CD14-positive monocyte (primary cell): Measurements from ENCODE around the gene TMUB2. TPM values are rescaled to one million over a fixed set of nuclear protein-coding genes. Genes with fewer than 3 reads are reported as not detected.
"Not testable (repeated sequence)": the region's sequence is repeated elsewhere in the genome, so short reads cannot be mapped to it uniquely, and the experiment has no call there.

Source experiments
- DNase-seq, 3 donors: peaks; one replicate each; pipeline ENCODE4 v3.0.0-alpha.2; 2011 to 2022
- H2AFZ ChIP-seq: 2 replicates; pipeline ENCODE4 v1.6.0; 2012; ENCODE audit warnings: mild to moderate bottlenecking, low read depth, low read length, inconsistent platforms; ENCODE audit not compliant: insufficient read depth, poor library complexity, severe bottlenecking
- H3K27ac ChIP-seq, 2 donors: 1 replicate in 1 of 2; 2 replicates in 1 of 2; pipeline ENCODE4 v1.5.1; 2012 to 2013; ENCODE audit warnings: low read length in 2 of 2, control low read depth in 1 of 2, inconsistent platforms in 1 of 2, low read depth in 1 of 2, mild to moderate bottlenecking in 1 of 2
- H3K27me3 ChIP-seq, 2 donors: one replicate each; pipeline versions ENCODE4 v1.6.0 to v1.6.1; 2011 to 2013; ENCODE audit warnings: low read length in 2 of 2; ENCODE audit not compliant: control insufficient read depth in 2 of 2, insufficient read depth in 2 of 2
- H3K36me3 ChIP-seq, 2 donors: replicated peaks in 1 of 2; 1 replicate in 1 of 2; 2 replicates in 1 of 2; pipeline versions ENCODE4 v1.5.1 to v1.6.1; 2012 to 2013; ENCODE audit warnings: low read length in 2 of 2, control low read depth in 1 of 2, inconsistent platforms in 1 of 2, mild to moderate bottlenecking in 1 of 2; ENCODE audit not compliant: insufficient read depth in 2 of 2, control insufficient read depth in 1 of 2
- H3K4me1 ChIP-seq, 2 donors: 1 replicate in 1 of 2; 2 replicates in 1 of 2; pipeline versions ENCODE4 v1.5.1 to v1.6.1; 2012 to 2013; ENCODE audit warnings: low read length in 2 of 2, control low read depth in 1 of 2, inconsistent platforms in 1 of 2, mild to moderate bottlenecking in 1 of 2, moderate library complexity in 1 of 2; ENCODE audit not compliant: insufficient read depth in 2 of 2, control insufficient read depth in 1 of 2
- H3K4me2 ChIP-seq: replicated peaks from 2 replicates; pipeline ENCODE3; 2012; ENCODE audit warnings: low read length, moderate library complexity, mild to moderate bottlenecking; ENCODE audit not compliant: poor library complexity, severe bottlenecking; ENCODE audit errors: extremely low read depth
- H3K4me3 ChIP-seq, 3 experiments: fragments of 200-600 bp in 1 of 3; sonication (generic) in 1 of 3; replicated peaks in 1 of 3; 1 replicate in 2 of 3; 2 replicates in 1 of 3; pipeline ENCODE4 v1.5.1; 2011 to 2013; ENCODE audit warnings: low read length in 3 of 3, mild to moderate bottlenecking in 3 of 3, control low read depth in 2 of 3, low read depth in 2 of 3, inconsistent platforms in 1 of 3, moderate library complexity in 1 of 3
- H3K79me2 ChIP-seq: 2 replicates; pipeline ENCODE4 v1.6.0; 2012; ENCODE audit warnings: mild to moderate bottlenecking, control low read depth, inconsistent platforms, low read length, moderate library complexity; ENCODE audit not compliant: insufficient read depth
- H3K9ac ChIP-seq: 2 replicates; pipeline ENCODE4 v1.6.0; 2017; ENCODE audit warnings: low read length, mild to moderate bottlenecking; ENCODE audit not compliant: insufficient read depth, poor library complexity, severe bottlenecking
- H3K9me3 ChIP-seq, 2 donors: replicated peaks in 1 of 2; 1 replicate in 1 of 2; 2 replicates in 1 of 2; pipeline versions ENCODE4 v1.5.1 to v1.6.1; 2012 to 2013; ENCODE audit warnings: low read length in 2 of 2, control low read depth in 1 of 2; ENCODE audit not compliant: control insufficient read depth in 1 of 2, insufficient read depth in 1 of 2
- H4K20me1 ChIP-seq: 2 replicates; pipeline ENCODE4 v1.6.0; 2012; ENCODE audit warnings: mild to moderate bottlenecking, low read length, control low read depth, moderate library complexity; ENCODE audit not compliant: insufficient read depth
- H3K27ac Mint-ChIP-seq, 7 donors: one replicate each; pipeline ENCODE4 v1.8.0; 2020; ENCODE audit warnings: mild to moderate bottlenecking in 7 of 7, mixed read lengths in 7 of 7, moderate library complexity in 6 of 7, inconsistent platforms in 2 of 7
- H3K27me3 Mint-ChIP-seq, 3 donors: one replicate each; pipeline ENCODE4 v1.8.0; 2021 to 2022; ENCODE audit warnings: low read depth in 3 of 3, mild to moderate bottlenecking in 3 of 3, mixed read lengths in 3 of 3, moderate library complexity in 3 of 3, inconsistent platforms in 1 of 3
- H3K36me3 Mint-ChIP-seq, 2 donors: one replicate each; pipeline ENCODE4 v1.8.0; 2020; ENCODE audit warnings: mixed read lengths in 2 of 2, inconsistent platforms in 1 of 2, mild to moderate bottlenecking in 1 of 2
- H3K4me1 Mint-ChIP-seq: one replicate; pipeline ENCODE4 v1.8.0; 2020; ENCODE audit warnings: mild to moderate bottlenecking, mixed read lengths
- H3K4me3 Mint-ChIP-seq, 2 donors: one replicate each; pipeline ENCODE4 v1.8.0; 2020; ENCODE audit warnings: mild to moderate bottlenecking in 2 of 2, mixed read lengths in 2 of 2, moderate library complexity in 1 of 2
- H3K9me3 Mint-ChIP-seq, 7 donors: one replicate each; pipeline ENCODE4 v1.8.0; 2020 to 2022; ENCODE audit warnings: mixed read lengths in 7 of 7, mild to moderate bottlenecking in 6 of 7, moderate library complexity in 6 of 7, inconsistent platforms in 2 of 7
- WGBS: methylation state at CpG from one replicate; pipeline ENCODE4 v1.1.5; 2013; ENCODE audit warnings: missing lambda C conversion rate; ENCODE audit not compliant: insufficient coverage; 5-methylcytosine and 5-hydroxymethylcytosine counted together
- intact Hi-C, 2 donors: fragments of 100-400 bp; cut with micrococcal nuclease; formaldehyde crosslinking; loops; one replicate each; pipeline versions ENCODE4 v1.15.0 to v1.15.1; 2023
- polyA minus RNA-seq: library from RNA; depleted of rRNA, polyadenylated mRNA; stranded (reverse); fragments of >200 nt; gene quantifications from 2 replicates; pipeline ENCODE4 v1.2.3, GENCODE V29; 2012
- polyA plus RNA-seq, 3 donors: library from polyadenylated mRNA; depleted of rRNA in 1 of 3; unstranded in 2 of 3; stranded (reverse) in 1 of 3; fragments of 300-500 nt in 2 of 3; fragments of >200 nt in 1 of 3; fragmentation: Illumina TruSeq in 2 of 3; gene quantifications; 1 replicate in 2 of 3; 2 replicates in 1 of 3; pipeline ENCODE4 v1.2.3, GENCODE V29; 2012 to 2021
- total RNA-seq, 12 experiments: library from RNA in 1 of 12; stranded (reverse) in 1 of 12; fragments of 120-200 nt in 1 of 12; gene quantifications; one replicate each; pipeline ENCODE4 v1.2.4 and lab custom pipeline; 2013 to 2026; ENCODE audit warnings: mixed read lengths in 6 of 12, inconsistent platforms in 1 of 12
- TF ChIP-seq, protein P1 (sequence below): fragments of 200-600 bp; IDR thresholded peaks from one replicate; pipeline ENCODE4 v1.8.0; 2022; ENCODE audit warnings: antibody characterized with exemption, mild to moderate bottlenecking

TMUB2 gene
- 58.9 TPM for total RNA-seq (2013)
- polyA plus RNA-seq, result 100 to 1,000 TPM in 1 of 3 donors, 10 to 100 TPM in 2; 41.3 to 118 (median 41.7) TPM
- polyA minus RNA-seq, result 33.7 and 42.4 TPM in 2 replicates
- 15.8 to 52.9 (median 36.2) reads per million in 11 experiments for total RNA-seq (lab: John Stamatoyannopoulos, UW)

DNA sequence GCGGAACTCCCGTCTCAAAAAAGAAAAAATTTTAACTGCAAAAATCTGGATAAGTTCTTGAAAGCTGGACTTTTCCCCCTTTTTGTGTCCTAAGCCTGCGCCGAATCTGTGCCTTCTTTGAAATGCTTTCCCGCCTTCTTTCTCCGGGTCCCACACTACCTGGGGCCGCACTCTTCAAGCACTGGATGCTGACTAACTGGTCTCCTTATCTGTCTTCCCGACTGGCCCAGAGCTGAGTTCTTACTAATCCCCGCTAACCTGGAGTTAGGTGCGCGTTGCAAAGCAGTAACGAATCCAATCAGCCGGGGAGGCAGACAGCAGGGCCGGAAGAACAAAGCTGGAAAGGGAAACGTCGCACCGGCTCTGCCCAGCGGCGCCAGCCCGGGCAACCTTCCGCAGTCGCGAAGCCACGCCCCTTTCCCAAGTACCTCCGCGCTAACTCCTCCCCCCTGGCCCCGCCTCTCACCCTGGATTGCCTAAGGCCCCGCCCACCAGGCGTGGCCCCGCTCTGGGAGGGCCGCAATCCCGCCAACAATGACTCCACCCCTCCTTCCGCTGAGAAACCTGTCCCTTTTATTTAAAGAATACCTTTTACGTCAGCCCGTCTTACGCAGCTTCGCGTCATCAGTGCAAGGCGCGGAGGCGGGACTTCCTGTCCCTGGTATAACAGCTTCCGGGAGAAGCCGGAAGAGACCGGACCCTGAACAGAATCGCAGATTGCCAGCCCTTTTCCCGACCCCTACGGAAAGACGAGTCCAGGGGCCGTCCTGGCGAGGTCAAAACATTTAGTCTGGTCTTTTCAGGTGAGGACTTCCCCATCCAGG is at the start of gene TMUB2:
Gene TMUB2, plus strand, starts transcription at position 666 of the 824 bp plus-strand sequence. CDS start 737 bp downstream, outside the sequence.
- H3K36me3 Mint-ChIP-seq, result peaks cover 34 to 55% of the 10 kb centered on the region in 2 donors
- H3K4me3 Mint-ChIP-seq, result peak within 1 kb of the TSS; percentile 97 to 99
- peak within 1 kb of the TSS; percentile 96 to 100 (median 99) for H3K27ac Mint-ChIP-seq
- peaks cover 33 to 39% of the 10 kb centered on the region in 2 donors for H3K4me1 ChIP-seq
- H3K27ac ChIP-seq, result peak within 1 kb of the TSS; percentile 92 to 98
- DNase-seq, result peak; percentile 99
- WGBS, result 0% methylated on average over 50 of the region's 50 CpGs
- peaks cover 56% of the 10 kb centered on the region for H4K20me1 ChIP-seq
- intact Hi-C loops, result loop anchor here (1.0 to 10.0 kb wide), 5 partner anchors 14 to 316 kb away; partner anchors contain the start of genes HROB (in 2 of the 2), GPATCH8 (in 1 of the 2), LSM12 (in 1 of the 2) and TMEM101 (in 1 of the 2)
- H3K36me3 ChIP-seq, result peaks cover 35 to 41% of the 10 kb centered on the region in 2 donors
- H3K27me3 ChIP-seq, result no peaks in the 10 kb centered on the region
- peaks cover 36% of the 10 kb centered on the region for H3K4me1 Mint-ChIP-seq
- peaks cover 77% of the 10 kb centered on the region for H3K79me2 ChIP-seq
- H2AFZ ChIP-seq, result peak within 1 kb of the TSS; percentile 97
- peak within 1 kb of the TSS; percentile 97 for H3K4me2 ChIP-seq
- TF ChIP-seq, protein P1, sequence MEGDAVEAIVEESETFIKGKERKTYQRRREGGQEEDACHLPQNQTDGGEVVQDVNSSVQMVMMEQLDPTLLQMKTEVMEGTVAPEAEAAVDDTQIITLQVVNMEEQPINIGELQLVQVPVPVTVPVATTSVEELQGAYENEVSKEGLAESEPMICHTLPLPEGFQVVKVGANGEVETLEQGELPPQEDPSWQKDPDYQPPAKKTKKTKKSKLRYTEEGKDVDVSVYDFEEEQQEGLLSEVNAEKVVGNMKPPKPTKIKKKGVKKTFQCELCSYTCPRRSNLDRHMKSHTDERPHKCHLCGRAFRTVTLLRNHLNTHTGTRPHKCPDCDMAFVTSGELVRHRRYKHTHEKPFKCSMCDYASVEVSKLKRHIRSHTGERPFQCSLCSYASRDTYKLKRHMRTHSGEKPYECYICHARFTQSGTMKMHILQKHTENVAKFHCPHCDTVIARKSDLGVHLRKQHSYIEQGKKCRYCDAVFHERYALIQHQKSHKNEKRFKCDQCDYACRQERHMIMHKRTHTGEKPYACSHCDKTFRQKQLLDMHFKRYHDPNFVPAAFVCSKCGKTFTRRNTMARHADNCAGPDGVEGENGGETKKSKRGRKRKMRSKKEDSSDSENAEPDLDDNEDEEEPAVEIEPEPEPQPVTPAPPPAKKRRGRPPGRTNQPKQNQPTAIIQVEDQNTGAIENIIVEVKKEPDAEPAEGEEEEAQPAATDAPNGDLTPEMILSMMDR, result no peak
- no peaks in the 10 kb centered on the region for H3K9me3 Mint-ChIP-seq
- no peaks in the 10 kb centered on the region for H3K27me3 Mint-ChIP-seq
- H3K9me3 ChIP-seq, result no peaks in the 10 kb centered on the region
- peak within 1 kb of the TSS; percentile 75 to 94 (median 90) for H3K4me3 ChIP-seq
- H3K9ac ChIP-seq, result peak within 1 kb of the TSS; percentile 86

DNA sequence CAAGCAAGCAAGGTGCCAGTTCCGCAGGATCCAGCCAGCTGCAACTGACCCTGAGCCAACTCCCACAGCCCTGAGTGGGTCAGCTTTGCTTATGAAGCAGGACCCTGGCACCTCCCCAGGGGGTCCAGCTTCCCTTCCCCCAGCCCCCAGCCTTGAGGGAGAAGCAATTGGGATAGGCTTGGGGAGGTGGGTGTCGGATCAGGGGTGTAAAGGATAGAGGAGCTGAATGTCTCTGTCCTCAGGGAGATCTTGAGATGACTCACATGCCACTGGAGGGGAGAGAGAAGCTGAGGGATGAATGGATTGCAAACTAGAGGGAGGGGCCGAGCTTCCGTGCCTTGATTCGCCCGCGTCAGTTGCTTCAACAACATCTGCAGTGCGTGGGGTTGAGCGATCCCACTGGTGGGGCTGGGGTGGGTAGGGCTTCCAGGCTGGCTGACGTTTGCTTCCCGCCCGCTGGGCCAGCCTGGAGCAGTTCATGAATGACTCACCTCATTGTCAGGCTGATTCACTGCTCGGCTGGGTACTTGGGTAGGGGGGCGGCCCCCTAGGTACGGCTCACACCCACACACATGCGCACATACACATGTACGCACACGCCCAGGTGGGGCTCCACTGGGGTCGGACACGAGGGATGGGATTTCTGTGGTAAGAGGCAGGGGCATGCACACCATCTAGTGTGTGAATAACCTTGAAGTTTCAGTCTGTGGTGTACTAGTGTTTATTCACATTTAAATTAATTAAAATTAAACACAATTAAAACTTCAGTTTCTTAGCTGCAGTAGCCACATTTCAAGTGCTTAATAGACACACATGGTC is 48.7 kb upstream of the TMUB2 start:
- DNase-seq, result peak; percentile 76 to 93 (median 76)
- no peaks in the 10 kb centered on the region for H4K20me1 ChIP-seq
- intact Hi-C loops, result loop anchor here in 1 of 2 donors (2.0 kb wide), 1 partner anchor 15 kb away; the partner anchor contains the start of gene HDAC5
- no peak overlapping the region for H3K27ac ChIP-seq
- H2AFZ ChIP-seq, result peak overlapping the region; percentile 61
- no peaks in the 10 kb centered on the region for H3K36me3 Mint-ChIP-seq
- peaks cover 13% of the 10 kb centered on the region for H3K79me2 ChIP-seq
- no peak overlapping the region for H3K4me2 ChIP-seq
- TF ChIP-seq, protein P1, result no peak
- no peak overlapping the region for H3K4me3 ChIP-seq
- no peak overlapping the region for H3K9ac ChIP-seq
- peak overlapping the region in 2 of 7 donors; percentile 37 to 88 for H3K27ac Mint-ChIP-seq
- peaks cover 0 to 2% (median 0%) of the 10 kb centered on the region in 7 donors for H3K9me3 Mint-ChIP-seq
- peaks cover 25% of the 10 kb centered on the region for H3K4me1 Mint-ChIP-seq
- 17% methylated on average over 6 of the region's 20 CpGs for WGBS
- H3K27me3 Mint-ChIP-seq, result peaks cover 5 to 6% (median 6%) of the 10 kb centered on the region in 3 donors
- no peaks in the 10 kb centered on the region for H3K27me3 ChIP-seq
- no peaks in the 10 kb centered on the region for H3K36me3 ChIP-seq
- H3K4me3 Mint-ChIP-seq, result peak overlapping the region; percentile 12 to 51
- no peaks in the 10 kb centered on the region for H3K9me3 ChIP-seq
- peaks cover 12 to 23% of the 10 kb centered on the region in 2 donors for H3K4me1 ChIP-seq

DNA sequence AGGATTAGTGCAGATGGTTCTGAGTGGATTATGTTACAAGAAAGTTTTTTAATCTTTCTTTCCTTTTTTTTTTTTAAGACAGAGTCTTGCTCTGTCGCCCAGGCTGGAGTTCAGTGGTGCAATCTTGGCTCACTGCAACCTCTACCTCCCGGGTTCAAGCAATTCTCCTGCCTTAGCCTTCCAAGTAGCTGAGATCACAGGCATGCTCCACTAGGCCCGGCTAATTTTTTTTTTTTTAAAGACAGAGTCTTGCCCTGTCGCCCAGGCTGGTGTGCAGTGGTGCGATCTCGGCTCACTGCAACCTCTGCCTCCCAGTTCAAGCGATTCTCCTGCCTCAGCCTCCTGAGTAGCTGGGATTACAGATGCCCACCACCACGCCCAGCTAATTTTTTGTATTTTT is 42.9 kb upstream of the TMUB2 start:
- peaks cover 19% of the 10 kb centered on the region for H3K79me2 ChIP-seq
- peaks cover 13 to 17% of the 10 kb centered on the region in 2 donors for H3K4me1 ChIP-seq
- not testable (repeated sequence) for H2AFZ ChIP-seq, H3K4me3 ChIP-seq, H3K4me2 ChIP-seq, H3K9me3 Mint-ChIP-seq, H3K27me3 Mint-ChIP-seq, H3K9me3 ChIP-seq, DNase-seq, H4K20me1 ChIP-seq, H3K9ac ChIP-seq, H3K27ac ChIP-seq, H3K27me3 ChIP-seq, H3K4me3 Mint-ChIP-seq
- 94% methylated on average over 5 of the region's 8 CpGs for WGBS
- H3K36me3 ChIP-seq, result peaks cover 0 to 15% of the 10 kb centered on the region in 2 donors
- Mint-ChIP-seq H3K4me1 (peaks cover 25% of the 10 kb centered on the region), H3K36me3 (peaks cover 6 to 16% of the 10 kb centered on the region in 2 donors), H3K27ac (peak overlapping the region in 1 of 7 donors; percentile 77)
- intact Hi-C loops, result loop anchor here (2.0 to 5.0 kb wide), 2 partner anchors 19 to 43 kb away; partner anchors contain the start of gene TMUB2 (in 2 of the 2)
